ENCODE data around the gene SH3BP2.

Gene SH3BP2

DNA sequence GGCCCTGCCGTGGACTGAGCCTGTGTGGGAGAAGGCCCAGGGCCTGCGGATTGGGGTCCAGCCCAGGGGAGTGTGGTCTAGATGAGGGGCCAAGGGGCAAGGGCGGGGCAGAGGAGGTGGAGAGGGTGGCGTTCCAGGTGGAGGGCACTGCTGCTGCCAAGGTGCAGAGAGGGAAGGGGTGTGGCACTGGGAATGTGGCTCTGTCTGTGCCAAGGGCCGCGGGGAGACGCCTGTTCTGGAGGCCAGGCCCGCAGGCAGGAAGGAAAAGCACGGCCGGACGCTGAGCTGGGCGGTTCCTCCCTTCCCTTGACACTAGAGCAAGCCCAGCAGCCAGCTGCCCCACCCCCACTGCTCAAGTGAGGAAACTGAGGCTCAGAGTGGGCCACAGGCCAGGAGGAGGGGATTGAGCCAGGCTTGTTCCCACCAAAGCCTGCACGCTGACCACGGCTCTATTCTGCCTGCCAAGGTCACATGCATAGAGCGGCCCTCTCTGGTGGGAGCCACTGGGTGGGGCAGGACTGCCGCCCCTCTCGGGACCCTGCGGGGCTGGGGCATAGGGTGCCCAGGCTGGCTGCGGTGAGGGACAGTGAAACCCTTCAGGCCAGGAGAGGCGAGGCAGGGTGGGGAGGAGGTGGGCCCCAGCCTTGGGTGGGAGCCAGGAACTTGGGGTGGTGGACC lies 13.0 kb downstream of the SH3BP2 start:
- FAIRE-seq, result no peak

DNA sequence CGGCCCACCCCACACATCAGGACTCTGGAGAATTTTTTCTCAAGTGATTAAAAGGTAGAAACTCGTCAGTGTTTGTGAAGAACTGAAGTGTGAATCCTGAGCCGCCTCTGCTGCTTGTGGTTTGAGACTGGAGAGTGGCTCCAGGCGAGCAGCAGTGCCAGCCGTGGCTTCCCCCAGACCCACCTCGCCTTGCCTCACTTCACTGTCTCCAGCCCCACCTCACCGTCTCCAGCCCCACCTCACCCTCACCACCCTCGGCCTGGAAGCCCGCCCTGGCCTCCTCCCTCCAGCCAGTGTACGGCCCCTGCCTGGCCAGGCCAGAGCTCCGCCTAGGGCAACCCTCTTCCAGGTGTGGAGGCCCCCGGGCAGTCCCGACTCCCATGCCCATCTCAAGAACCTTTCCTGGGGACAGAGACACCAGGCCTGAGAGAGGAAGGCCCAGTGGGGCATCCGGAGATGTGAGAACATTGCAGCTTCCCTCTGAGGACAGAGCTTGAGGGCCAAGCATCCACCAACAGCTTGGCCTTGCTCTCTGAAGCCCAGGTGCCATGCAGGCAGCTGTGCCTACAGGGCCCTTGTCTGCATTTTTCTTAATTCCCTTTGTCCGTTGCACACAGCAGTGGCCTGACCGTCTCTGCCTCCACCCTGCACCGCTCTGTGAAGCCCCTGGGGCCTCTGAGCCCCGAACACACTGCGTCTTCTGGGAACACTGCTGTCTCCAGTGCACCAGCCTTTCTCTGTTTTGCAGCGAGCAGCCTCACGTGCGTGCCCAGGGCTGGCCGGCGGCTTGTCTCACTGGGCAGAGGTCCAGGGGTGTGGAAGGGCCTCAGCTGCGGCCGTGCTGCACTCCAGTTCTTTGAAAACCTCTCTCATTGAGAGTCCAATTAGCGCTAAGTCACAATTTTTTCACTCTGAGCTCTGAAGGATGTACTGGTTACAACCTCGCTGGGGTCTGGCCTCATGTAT lies 13.8 kb downstream of the SH3BP2 start:
- FAIRE-seq, result no peak

DNA sequence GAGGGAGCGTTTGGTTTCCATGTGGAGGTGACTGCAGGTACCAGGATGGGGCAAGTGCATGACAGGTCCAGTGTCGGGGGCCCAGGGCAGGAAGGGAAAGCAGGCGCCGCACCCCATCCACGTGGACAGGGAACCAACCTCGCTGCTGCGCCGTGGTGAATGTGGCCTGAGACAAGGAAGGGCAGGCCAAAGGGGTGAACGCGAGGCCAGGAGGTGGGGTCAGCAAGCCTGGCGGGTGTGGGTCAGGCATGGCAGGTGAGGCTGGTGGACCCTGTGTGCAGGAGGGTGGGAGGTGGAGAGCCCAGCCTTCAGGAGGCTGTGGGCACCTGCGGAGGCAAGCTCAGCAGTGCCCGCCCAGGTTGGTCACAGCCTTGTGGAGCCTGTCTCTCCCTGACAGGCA lies 14.7 kb downstream of the SH3BP2 start:
- no peak for FAIRE-seq

DNA sequence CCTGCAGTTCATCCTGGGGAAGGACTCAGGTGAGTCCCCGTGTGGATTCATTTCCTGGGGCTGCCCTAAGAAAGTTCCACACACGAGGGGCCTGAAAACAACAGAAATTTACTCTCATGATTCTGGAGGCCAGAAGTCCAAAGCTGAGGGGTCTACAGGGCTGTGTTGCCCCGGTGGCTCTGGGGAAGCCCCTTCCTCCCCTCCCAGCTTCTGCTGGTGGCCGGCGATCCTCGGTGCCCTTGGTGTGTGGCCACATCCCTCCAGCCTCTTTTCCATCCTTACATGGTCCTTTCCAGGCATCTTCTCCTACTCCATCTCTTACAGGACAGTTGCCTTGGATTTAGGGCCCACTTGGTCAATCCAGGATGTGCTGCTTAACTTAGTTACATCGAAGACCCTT lies 15.1 kb downstream of the SH3BP2 start:
- no peak for FAIRE-seq

DNA sequence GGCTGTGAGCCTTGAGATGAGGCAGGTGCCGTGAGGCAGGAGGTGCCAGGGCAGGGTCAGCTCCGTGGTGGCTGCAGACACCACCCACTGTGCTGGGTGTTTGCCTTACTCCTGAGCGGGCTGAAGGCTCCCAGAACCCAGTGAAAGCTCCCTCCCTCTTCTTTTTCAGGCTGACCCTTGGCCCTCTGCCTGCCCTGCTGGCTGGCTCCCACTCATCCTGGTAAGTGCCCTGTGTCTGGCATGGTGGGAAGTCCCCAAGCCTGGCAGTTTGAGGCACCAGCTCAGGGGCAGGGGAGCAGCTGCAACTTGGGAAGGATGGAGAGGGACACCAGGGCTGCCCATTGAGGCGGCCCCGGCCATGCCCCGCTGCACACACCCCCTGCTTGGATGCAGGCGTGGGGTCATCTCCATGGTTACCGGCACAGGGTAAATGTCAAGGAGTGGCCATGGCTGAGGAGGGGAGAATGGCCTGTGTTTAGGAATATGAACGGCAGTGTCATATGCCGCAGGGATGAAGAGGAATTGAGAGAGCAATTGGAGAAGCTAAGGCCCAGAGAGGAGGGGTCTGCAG lies 16.8 kb downstream of the SH3BP2 start:
- FAIRE-seq, result no peak

DNA sequence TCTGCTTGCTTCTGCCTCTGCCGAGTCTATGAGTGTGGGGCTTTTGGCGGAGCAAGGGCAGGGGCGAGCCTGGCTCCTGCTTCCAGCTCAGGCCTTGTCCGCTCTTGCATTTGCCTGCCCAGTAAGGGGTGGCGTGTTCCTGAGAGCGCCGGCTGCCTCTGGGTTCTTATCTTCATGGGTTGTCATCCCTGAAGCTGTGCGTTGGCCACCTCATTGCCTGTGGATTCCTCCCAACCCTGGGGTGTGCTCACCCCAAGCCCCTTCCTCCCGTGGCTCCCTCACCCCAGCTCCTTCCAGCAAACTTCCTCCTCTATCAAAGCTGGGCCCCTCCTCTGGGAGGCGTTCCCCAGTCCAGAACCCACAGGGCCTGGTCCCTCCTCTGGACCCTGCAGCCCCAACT lies 17.5 kb downstream of the SH3BP2 start:
- FAIRE-seq, result no peak

DNA sequence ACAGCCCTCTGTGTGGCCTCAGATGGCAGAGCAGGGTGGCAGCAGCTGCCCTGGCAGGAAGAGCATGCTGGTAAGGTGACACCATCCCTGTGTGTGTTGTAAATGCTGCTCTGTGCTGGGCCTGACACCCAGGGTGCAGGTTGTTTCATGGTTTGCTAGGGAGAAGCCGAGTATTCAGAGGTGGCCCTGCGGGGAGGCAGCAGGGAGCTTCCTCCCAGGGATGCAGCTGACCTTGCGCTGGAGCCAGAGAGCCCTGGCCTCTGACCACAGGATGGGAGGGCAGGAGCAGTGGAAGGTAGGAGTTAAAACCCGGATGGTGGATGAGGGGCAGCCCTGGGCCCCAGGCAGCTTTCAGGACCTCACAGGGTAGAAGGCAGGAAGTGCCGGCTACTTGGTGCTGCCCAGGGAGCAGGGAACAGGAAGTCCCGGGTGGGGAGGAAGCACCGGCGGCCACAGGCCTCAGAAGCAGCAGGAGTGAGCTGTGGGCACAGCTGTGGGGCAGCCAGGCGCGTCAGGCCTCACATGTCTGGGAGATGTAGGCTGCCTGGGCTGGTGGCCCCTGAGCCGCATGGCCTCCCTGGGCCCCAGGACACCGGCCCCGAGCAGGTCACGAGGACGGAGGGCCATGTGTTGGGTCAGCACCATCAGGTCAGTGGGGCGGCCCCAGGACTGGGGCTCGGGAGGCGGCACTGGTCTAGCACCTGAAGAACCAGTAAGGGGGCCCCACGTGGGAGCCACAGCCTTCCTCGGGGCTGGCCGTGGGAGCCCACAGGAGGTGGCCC lies 19.1 kb downstream of the SH3BP2 start:
- no peak for FAIRE-seq

DNA sequence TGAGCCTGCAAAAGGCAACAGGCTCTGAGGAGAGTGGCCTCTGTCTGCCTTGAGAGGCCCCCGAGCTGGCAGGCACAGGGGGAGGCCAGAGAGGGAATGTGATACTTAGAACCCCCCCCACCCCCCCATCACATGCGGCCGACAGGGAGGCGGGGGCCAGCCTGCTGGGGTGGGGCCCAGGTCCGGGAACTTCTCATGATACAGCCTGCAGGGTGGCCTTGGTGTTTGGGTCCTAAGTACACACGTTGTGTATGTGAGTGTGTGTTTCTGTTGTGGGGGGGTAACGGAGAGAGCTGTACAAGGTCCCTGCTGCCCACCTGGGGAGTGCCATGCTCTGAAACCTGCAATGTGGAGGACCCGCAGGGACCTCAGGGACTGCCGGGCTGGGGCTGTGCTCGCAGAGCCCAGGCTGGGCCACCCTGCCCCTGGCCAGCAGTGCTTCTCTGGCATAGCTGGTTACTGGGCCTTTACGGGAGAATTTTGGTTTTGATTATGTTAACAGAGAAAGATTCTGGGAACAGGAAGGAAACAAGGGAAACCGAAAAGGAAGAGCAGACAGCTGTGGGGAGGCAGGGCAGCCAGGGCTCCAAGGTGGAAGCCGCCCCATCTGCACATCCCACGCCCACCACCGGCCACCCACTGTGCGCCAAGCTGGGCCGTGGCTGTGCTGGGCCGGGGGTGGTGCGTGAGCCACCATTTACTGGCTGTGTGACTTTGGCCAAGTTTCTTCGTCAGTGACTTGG lies 19.9 kb downstream of the SH3BP2 start:
- FAIRE-seq, result no peak

DNA sequence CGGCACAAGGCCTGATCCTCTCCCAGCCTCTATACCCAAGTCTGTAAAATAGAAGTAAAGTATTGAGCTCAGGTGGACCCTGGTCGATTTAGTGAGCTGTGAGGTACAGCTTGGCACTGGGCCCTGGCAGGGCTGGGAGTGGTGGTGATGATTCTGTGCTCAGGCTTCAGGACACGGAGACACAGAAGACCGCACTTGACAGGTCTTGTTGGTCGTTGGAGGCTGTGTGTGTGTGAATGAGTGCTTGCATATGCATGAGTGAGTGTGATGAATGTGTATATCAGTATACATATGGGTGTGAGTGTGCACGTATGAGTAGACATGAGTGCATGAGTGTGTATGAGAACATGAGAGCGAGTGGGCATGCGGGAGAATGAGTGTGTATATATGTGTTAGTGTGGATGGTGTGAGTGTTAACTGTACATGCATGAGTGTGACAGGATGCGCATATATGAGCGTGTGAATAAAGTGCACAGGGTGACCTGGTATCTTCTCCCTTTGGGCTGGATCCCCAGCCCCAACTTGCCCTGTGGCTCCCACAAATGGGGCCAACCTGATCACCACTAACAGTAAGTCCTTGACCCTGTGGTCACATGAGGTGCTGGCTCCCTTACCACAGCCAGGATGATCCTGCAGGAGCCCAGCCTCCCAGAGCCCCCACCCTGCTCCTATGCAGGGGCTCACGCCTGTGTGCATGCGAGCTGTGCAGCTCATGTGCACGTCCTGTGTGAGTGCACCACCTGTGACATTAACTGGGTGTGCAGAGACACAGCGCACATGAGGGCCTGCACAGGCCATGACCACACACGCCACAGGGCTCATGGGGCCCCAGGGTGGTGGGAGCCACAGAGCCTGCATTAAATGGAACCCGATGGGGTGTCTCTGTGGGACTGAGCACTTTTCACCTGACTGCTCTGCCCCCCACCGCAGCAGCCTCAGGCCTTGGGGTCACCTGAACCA lies 20.8 kb downstream of the SH3BP2 start:
- FAIRE-seq, result no peak

DNA sequence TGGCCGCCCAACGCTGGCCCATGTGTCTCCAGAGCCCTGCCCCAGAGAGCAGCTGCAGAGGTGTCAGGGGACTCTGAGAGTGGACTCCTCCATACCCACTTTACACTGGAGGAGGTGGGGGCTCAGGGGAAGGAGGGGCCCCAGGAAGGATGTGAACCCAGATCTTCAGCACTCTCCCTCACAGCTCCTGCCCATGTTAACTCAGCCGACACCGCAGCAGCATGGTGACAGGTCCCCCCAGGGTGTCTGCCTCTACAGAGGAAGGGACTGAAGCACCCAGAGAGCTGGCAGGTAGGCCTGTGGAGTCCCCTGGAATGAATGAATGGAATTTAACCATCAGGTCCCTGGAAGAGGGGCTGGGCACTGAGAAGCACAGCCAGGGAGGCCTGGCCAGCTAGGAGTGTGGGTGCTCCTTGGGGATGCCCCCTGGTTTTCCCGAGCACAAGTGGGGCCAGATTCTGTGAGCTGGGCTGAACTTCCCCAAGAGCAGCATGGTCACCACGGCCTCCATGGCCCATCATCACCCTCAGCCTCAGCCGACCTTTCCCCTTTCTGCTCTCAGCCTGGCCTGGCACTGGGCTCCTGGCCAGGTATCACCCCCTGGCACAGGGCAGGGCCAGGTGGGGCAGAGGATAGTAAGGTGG lies 21.9 kb downstream of the SH3BP2 start:
- FAIRE-seq, result no peak

DNA sequence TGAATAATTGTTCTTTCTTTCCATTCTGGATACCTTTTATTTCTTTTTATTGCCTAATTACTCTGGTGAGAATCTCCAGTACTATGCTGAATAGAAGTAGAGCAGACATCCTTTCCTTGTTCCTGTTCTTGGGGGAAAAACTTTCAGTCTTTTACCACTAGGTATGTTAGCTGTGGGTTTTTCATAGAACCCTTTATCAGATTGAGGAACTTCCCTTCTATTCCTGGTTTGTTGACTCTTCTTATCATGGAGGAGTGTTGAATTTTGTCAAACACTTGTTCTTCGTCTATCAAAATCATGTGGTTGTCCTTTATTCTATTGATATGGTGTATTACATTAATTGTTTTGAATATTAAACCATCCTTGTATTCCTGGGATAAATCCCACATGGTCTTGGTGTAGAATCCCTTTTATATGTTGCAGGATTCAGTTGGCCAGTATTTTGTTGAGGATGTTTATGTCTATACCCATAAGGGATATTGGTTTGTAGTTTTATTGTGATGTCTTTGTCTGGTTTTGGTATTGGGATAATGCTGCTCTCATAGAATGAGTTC lies 23.6 kb downstream of the SH3BP2 start:
- no peak for FAIRE-seq

DNA sequence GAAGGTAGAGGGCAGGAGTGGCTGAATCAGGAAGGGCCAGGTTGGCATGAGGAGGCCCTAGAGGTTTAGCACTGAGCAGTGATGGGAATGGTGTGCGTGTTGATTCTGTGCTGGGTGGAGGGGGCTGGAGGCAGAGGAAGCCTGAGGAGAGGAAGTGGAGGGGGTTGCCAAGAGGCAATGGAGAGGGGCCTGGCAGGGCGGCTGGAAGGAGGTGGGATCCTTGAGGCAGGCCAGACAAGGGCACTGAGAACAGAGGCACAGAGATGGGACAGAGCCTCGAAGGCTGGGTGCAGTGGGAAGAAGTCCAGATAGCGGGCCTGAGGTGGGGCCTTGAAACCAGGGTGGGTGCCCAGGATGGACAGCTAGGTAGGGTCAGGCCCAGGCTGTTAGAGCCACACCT lies 24.3 kb downstream of the SH3BP2 start:
- no peak for FAIRE-seq

DNA sequence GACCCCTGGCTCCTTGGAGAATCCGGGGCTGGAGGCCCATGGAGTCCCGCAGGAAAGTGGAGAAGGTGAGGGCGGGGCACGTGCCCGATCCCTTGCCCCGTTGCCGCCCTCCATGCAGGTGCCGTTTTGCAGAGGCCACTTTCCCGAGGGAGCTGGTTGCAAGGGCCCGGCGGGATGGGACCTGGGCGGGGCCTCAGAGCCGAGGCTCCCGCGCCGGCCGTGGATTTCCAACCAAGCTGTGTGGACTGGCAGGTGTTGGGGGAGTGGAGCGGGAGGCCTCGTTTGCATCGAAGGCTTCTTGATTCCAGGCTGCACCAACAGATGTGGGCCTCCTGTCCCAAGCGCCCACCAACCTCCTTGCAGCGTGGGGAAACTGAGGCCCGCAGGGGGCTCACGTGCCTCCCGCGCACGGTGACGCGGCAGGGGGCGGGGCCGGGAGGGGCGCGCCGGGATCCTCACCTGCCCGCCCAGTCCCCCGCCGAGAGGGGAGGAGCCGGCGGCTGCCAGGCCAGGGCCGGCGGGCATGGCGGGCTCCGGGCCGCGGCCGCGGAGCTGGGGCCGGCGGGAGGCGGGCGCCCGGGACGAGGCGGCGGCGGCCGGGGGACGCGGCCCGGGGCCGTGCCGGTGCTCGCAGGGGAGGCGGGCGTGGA lies 24.9 kb downstream of the SH3BP2 start:
- FAIRE-seq, result no peak

DNA sequence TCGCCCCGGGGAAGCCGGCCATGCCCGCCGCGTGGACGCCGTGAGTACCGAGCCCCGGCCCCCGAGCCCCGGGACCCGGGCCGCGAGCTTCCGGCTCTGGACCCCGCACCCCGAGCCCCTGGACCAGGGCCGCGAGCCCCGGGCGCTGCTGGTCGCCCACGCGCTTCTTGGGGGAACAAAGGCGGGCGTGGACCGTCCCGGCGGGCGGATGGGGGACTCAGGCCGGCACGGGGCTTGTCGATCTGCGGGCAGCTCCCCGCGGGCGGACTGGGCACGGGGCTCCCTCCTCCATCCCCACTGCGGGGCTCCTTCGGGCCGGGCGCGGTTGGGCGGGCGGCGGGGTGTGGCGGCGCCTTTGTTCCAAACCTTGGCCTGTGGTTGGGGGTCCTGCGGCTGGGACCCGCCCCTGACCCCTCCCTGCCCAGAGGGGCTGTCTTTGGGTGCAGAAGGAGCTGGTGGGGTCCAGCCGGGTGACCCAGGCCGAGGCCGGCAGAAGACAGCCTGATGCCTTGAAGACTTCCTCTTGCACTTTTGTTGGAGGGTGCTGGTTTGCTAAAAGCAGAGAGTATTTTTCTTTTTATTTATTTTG lies 25.6 kb downstream of the SH3BP2 start:
- FAIRE-seq, result no peak

DNA sequence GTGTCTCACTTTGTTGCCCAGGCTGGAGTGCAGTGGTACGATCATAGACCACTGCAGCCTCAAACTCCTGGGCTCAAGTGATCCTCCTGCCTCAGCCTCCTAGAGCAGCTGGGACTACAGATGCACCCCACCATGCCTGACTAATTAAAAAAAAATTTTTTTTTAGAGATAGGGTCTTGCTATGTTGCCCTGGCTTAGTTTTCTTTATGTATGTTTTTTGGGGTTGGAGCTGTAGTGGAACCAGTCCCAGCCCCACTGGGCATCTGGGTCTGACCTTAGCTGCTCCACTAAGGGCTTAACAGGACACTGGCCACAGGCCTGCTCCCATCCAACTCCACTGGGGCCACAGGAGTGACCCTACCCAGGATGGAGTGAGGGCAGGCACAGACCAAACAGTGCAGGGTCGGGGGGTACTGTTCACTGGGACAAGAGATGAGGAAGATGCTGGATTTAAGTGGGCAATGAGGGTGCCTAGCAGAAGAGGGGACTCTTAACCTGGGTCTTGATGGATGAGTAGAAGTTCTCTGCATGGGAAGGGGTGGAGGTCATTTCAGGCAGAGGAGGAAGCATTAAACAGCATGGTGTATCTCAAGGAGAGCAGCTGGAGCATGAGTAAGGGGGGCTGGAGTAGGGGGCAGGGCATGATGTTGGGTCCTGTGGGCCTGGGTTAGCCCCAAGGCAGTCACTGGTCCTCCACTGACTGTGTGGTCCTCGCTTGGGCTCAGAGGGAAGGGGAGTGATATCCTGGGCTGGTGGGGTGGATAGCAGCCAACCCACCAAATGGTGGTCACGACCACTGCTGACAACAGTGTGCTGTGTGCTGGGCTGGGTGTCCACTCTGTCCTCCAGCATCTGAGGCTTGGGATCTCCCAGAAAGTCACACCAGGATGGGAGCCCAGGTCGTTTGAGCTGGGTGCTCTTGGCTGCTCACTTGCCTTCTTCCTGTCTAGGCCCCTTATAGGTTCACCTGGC lies 26.6 kb downstream of the SH3BP2 start:
- FAIRE-seq, result no peak

DNA sequence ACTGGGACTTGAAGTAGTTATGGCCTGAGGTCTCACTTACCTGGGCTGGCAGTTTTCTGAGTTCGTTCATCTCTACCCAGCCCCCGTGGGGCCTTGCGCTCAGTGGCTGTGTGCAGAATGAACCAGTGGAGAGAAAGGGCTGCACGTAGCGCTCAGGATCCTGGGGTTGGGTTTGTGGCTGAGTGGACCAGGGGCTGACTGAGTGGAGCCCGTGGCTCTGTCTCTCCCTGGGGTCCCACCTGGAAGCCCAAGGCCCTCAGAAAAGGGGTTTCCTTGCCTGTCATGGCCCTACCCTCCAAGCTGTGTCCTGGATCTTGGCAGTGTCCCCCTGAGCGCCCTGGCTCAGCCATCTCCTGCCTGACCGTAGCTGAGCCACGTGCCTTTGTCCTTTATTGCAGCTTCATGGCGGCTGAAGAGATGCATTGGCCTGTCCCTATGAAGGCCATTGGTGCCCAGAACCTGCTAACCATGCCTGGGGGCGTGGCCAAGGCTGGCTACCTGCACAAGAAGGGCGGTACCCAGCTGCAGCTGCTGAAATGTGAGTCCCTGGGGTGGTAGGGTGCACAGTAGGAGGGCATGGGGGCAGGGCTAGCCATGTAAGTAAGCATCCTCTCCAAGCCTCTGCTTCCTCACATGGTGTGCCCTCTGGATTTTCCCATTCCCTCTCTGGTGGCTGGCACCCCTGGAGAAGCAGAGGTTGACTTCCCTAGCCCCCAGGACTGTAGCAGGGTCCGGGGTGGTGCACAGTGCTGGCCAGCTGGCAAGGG lies 27.5 kb downstream of the SH3BP2 start:
- no peak for FAIRE-seq

Data from endometrium (tissue), 2 donors.